CMK (cell line): ENCODE results near the gene C3orf22.
"Not testable (repeated sequence)": the region's sequence is repeated elsewhere in the genome, so short reads cannot be mapped to it uniquely, and the experiment has no call there.

Experiments used
- DNase-seq: peaks from one replicate; pipeline ENCODE4 v3.0.0-alpha.2; 2010; ENCODE audit warnings: low read depth

C3orf22 gene

DNA sequence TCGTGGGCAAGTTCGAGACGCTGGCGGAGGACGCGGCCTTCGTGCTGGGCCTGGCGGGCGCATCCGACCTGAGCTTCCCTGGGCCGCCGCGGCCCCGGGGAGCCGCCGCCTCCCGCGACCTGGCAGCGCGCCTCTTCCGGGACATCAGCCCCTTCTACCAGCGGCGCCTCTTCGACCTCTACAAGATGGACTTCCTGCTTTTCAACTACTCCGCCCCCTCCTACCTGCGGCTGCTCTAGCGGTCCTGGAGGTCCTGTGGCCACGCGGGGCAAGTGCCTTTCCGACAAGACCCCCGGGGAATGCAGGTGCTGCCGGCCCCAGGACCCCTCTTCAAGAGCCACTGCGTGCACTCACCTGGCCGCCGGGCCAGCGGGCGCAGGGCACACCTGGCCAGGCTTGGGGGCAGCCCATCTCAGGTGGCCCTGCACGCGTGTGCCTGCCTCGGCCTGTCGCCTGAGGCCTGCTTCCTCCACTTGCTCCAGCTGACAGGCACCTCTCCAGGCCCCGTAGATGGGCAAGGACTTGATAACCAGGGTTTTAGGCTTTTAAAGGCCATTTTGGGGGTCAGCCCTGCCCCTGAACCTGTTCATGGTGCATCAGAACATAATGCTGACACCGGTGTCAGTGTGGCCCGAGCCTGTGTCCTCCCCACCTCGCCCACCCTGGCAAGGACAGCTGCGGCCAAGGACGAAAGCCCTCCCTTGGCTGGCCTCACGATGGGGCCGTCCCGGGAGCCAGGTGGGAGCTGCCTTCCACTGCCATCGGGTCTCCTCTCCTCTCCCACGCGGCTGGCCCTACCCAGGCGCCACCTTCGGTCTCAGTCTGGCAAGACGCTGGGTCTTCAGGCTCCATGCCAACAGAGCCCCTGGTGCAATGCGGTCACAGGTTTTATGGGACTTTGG is 16.1 kb downstream of the C3orf22 start:
- no peak for DNase-seq

DNA sequence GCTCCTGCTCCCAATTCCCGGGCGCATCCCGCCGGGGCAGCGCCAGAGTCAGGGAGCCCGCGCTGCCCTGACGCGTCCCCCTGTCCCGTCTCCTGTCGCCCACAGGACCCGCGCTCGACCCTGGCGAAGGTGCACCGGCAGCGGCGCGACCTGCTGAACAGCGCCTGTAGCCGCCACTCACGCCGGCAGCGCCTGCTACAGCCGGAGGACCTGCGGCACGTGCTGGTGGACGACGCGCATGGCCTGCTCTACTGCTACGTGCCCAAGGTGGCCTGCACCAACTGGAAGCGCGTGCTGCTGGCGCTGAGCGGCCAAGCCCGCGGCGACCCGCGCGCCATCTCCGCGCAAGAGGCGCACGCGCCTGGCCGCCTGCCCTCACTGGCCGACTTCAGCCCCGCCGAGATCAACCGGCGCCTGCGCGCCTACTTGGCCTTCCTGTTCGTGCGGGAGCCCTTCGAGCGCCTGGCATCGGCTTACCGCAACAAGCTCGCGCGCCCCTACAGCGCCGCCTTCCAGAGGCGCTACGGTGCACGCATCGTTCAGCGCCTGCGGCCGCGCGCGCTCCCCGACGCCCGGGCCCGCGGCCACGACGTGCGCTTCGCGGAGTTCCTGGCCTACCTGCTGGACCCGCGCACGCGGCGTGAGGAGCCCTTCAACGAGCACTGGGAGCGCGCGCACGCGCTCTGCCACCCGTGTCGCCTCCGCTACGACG is 16.9 kb downstream of the C3orf22 start:
- DNase-seq = no peak

DNA sequence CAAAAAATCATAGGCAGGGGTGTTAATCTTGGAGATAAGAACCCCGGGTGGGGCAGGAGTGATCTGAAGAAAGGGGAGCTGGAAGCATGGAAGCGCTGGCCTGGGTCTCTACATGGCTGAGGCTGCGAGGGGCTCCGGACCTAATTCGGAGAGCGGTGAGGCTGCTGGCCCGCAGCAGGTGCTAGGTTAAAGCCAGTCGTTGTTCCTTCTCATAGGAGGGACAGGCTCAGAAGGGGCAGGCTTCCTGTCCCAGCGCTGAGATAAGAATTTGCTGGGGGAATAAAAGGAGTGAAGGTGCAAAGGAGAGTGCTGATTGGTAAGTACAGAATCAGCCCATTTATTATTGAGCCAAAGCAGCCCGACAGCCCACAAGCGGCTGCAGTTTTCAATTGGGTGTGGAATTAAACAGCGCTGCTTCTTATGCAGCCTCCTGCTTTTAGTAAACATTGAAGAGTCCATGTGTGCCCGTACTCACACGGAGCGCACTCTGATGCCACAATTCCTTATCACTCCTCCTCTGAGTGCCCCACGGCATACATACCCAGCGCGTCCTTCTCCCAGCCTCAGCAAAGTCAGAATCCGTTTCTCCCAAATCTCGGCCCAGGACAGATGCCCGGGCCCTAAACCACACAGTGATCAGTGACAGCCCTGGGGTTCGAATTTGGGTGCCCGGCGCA is 17.6 kb downstream of the C3orf22 start:
- no peak for DNase-seq

DNA sequence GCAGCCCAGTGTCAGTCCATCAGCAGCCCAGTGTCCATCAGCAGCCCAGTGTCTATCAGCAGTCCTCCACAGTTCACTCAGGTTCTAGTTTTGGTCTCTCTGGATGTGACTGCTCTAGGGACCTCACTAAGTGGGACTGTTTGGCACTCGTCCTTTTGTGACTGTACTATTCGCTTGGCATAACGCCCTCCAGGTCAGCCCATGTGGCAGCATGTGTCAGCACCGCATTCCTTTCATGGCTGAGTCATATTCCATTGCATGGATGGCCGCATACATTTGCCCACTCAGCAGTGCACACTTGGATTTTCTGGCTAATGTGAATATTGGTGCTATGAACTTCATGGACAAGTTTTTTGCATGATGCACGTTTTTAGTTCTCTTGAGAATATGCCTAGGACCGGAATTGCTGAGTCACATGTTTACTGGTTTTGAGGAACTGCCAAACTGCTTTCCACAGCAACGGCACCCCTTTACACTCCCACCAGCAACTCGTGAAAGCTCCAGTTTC is 18.3 kb downstream of the C3orf22 start:
- no peak for DNase-seq

DNA sequence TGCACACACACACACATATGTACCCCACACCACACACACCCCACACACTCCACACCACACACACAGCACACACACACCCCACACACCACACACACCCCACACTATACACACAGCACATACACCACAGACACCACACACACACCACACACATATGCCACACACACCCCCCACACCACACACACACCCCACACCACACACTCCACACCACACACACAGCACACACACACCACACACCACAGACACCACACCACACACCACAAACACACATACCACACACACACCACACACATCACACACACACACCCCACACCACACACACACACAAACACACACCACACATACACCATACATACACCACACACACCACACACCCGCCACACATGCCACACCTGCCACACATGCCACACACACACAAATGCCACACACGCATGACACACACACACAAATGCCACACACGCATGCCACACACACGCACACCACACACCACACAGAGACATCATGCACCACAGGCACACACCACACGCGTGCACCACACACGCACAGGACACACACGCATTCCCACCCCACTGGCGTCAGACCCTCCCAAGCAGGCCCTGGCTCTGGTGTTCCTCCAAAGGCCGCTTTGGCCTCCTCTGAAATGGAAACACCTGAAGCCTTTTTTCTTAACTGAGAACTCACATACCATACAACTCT is 19.0 kb downstream of the C3orf22 start:
- no peak for DNase-seq

DNA sequence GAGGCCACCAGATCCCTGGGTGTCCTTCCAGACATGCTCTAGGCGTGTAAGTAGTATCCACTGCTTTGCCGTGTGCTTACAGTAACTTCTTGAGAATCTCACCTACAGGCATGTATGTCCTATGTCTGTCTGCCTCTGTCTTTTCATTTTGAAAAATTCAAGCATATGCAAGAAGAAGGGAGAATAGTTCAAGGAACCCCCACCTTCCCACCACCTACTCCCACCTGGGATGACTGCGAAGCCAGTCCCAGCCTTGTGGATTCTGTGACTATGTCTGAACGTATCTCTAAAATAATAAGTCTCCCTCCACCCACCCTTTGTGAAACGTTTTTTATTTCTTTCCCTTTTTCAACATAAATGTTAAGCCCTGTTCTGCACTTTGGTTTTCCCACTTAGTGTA is 19.8 kb downstream of the C3orf22 start:
- DNase-seq = no peak

DNA sequence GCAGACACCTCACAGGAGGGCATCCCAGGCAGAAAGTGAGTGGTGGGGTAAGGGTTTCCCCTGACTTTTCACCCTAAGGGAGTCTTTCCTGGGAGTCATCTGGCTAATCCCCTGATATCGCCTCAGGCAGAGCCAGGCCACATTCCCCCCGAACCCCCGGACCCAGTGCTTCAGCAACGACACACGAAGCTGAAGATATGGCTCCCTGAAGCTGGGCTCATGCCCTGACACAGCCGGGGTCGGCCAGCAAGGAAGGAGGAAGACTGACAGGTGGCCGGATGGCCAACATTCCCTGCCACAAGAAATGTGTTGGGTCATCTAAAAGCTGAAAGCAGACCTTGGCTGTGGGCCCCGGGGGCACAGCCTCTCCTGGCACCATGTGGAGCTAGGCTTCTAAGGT is 20.4 kb downstream of the C3orf22 start:
- DNase-seq = no peak

DNA sequence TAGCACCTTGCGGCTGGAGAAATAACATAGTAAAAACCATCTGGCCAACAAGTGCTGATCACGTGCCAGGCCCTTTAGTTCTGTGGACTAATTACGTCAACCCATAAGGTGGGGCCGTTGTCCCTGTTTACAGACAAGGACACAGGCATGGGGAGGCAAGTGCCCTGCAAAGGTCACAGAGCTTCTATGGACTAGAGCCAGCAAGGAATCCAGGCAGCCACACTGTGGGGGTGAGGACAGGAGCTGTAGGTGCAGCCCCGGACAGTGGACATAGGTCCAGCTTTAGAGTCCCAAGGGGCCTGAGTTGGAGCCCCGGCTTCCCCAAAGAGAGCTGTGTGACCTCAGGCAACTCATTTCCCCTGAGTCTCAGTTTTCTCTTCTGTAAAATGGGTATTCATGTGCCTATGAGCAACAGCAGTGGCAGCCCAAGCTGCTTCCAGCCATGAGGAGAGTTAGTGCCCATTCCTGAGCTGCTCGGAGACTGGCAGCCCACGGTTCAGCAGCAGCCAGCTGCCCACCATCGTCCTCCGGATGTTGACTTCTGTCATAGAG is 20.9 kb downstream of the C3orf22 start:
- DNase-seq = no peak

DNA sequence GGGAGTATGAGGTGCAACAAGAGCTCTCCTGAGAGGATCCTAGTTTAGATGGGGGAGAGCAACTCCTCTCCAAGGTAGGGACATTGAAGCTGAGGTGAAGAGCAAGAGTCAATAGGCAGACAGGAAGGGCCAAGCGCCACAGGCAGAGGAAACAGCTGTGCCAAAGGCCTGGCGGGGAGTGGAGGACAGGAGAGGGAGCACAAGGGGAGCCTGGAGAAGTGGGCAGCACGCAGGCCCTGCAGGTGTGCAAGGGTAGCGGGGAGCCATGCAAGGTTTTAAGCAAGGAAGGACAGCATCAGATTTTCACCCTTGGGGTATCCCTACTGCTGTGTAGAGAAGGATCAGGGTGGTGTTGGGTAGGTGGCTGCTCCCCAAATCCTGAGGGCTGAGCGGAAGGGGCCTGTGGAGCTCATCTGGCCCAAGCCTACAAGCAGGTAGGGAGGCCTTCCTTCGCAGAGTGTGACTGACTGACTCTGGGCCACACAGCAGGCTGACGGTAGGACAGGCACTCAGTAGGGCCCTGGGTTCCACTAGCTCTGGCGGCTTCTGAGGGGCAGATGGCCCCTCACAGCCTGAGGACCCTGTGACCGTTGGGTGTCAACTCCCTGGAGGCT is 21.5 kb downstream of the C3orf22 start:
- DNase-seq = no peak

DNA sequence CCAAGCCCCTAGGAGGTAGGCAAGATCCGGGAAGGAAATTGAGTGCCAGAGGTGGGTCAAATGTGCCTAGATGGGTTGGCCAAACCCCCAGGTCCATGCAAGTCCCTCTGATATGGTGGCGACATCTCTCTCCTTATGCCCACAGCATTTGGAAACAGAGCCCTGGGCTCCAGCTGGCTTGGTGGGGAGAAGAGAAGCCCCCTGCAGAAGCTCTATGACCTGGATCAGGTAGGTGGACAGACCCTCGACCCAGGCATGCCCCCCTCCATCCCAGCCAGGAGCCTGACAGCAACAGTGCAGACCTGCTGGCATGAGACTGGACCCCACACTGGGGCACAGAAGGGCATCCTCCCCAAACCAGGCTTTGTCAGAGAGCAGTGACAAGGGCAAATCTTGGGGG is 22.6 kb downstream of the C3orf22 start:
- DNase-seq = no peak

DNA sequence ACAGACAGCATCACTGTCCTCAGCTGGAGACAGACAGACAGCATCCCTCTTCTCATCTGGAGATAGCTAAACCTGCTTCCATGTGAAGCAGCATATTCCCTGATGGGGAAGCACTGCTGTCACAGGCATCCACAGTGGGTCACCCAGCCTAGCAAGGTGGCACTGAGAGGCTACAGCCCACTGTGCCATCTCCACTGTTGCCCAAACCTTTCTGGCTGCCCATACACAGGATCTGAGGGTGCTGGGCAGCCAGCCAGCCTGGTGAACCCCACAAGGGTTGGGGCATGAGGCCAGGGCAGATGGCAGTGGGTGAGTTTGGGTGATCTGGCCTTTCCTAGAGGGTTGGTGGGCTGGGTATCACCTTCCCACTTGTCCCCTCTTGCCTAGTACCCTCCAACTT is 23.1 kb downstream of the C3orf22 start:
- DNase-seq = no peak

DNA sequence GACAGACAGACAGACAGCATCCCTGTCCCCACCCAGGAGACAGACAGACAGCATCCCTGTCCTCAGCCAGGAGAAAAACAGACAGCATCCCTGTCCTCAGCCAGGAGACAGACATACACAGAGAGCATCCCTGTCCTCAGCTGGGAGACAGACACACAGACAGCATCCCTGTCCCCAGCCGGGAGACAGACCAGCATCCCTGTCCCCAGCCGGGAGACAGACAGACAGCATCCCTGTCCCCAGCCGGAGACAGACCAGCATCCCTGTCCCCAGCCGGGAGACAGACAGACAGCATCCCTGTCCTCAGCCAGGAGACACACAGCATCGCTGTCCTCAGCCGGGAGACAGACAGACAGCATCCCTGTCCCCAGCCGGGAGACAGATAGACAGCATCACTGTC is 24.0 kb downstream of the C3orf22 start:
- not testable (repeated sequence) for DNase-seq

DNA sequence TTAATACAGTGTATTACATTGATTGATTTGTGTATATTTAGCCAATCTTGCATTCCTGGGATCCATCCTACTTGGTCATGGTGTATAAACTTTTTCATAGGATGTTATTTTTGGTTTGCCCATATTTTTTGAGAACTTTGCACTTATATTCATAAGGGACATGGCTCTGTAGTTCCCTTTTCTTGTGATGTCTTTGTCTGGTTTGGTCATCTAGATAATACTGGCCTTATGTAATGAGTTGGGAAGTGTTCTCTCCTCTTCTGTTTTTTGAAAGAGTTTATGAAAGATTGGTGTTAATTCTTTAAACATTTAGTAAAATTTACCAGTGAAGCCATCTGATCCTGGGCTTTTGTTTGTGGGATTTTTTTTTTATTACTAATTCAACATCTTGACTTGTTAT is 25.2 kb downstream of the C3orf22 start:
- no peak for DNase-seq

DNA sequence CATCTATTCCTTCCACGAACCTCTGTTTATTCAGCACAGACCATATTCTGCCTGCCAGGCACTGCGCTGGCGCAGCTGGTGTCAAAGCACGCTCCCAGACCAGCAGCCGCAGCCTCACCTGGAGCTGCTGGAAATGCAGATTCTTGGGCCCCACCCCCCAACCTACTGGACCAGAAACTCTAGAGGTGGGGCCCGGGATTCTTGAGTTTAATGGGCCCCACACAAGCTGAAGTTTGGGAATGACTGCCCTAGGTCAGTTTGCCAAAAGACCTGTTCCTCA is 27.7 kb downstream of the C3orf22 start:
- no peak for DNase-seq

DNA sequence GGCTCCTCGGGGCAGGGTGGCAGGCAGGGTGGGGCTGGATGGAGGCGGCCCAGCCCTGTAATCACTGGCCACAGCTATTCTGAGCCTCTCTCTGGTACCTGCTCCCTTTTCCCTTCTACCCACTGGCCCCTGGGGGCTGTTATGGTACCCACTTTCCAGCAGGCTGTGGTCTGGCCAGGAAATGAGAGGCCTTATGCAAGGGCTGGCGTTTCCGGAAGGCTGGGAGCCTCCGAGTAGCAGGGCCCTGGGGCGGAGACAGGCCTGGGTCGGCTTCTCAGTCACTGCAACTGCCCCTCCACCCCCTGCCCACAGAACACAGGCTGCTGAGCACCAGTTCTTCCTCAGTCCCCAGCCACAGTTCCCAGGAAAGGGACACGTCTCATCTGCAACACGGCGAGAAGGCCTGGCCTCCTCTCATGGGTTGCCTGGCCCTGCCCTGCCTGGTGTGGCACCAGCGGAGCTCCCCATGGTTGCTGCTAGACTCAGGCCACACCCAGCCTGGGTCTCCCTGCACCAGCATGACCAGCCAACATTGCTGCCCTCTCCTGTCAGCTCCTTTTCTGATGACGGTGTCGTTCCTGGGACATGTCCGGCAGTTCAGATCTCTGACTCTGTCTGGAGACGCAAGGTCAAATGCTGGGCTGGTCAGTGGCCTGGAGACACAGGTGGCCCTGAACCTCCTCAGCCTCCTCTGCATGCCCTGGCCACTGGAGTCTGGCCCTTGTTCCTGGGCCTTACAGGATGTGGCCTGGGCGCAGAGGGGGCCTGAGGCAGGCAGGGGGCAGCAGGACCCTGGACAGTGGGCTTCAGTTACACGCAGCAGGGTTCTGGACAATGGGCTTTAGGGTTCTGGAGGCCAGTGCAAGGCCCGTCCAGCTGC is 28.3 kb downstream of the C3orf22 start:
- peak; percentile 58 for DNase-seq

DNA sequence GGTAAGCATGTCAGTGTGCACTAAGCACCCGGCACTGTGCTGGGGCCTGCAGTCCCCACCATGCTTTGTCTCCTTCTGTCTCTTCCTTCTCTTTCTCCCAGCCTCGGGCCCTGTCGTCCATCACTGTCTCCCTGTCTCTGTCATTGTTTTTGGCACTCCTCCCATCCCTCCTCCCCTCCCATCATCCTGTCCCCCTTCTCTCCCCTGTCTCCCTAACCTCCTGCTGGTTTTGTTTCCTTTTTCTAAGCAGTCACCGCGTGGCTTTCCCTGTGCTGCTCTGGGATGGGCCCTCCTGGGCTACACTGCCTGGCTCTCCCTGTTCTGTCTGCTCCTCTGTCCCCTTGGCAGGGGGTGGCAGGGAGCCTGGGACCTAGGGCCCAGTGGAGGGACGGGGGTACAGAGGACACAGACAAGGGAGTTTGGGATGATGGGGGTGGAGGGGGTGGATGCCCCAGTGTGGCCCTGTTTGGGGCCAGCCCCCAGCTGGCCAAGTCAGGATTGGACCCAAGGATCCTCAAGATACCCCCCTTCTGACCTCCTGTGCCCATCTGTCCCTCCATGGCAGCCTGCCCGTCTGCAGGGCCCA is 29.1 kb downstream of the C3orf22 start:
- DNase-seq = no peak

DNA sequence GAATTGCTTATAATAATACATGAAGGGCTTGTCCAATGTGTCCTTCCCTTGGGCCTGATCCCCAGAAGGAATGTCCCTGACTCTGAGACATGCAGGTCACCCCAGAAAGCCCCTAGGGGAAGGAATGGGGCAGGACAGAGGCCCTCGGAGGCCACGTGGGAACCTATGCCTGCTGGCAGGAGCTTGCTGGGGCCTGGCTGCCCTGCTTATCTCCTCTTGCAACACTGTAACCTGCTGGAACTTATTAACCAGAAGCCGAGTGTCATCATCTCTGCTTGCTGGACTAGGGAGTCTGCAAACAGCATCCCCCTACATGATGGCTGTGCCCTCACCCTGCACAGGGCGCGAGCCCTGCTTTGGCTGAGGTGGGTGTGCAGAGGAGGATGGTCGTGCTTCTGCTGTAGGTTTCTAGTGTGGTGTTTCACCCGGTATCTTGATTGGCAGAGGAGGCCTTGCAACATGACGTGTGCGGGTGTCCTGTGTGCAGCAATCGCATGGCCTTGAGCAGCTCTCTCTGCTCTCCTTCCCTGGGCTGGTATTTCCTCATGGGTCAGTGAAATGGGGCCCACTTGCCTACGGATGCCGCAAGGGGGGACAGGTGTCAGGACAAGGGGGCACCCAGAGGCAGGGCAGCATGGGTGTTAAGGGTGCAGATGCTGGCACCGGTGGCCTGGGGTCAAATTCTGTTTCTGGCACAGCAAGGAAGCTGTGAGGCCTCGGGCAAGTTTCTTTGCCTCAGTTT is 29.8 kb downstream of the C3orf22 start:
- no peak for DNase-seq

DNA sequence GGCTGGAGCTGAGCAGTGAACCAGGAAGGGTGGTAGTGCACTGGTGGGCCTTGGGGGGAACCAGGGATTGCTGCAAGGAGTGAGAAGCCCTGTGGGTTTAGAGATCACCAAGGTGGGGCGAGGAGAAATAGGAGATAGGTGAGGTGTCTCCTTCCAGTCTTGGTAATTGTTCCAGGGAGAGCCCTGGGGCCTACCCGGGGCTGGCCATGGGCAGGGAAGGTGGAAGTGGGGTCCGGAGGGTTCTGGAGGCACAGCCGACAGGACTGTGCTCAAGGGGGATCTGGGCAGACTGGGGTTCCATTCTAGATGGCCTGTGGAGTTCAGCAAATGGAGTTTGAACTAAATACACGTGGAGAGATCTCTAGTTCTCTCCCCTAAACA is 30.3 kb downstream of the C3orf22 start:
- DNase-seq = no peak

DNA sequence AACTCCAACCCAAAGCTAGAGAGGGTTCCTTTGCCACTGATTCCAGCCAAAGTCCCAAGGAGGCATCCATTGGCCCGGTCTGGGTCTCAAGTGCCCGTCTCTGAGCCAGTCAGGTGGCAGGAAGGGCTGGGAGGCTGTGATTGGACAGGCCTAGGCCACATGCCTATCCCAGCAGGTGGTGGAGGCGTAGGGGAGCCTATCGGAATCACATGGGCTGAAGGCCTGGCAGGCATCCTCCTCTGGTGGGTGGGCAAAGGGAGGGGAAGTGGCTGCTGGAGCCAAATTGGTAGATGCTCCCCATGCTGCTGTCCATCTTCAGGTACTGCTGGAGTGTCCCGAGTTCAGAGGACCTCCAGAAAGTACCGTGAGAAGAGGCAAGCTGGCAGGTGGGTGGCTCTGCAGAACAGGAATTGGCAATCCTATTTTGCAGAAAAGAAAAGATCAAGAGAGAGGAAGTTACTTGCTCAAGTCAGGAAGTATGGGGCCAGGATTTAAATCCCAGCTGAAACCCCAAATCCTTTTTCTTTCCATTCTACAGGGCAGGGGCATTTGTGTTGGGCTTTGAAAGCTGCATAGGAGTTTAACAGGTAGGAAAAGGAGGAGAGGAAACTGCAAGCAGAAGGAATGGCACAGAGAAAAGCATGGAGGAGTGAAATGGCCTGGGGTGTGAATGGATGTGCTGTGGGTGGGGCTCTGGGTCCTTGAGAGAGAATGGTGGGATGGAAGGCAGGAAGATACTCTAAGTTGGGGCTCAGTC is 31.1 kb downstream of the C3orf22 start:
- DNase-seq = no peak
